ENCODE measurements around the gene MUC5B. TPM values are rescaled to one million over a fixed set of nuclear protein-coding genes. Genes with fewer than 3 reads are reported as not detected.
A peak's percentile ranks its signal among the peaks of the same experiment; 100 is the strongest.

The MUC5B gene
- total RNA-seq, 1 donor from 2014 or later: not detected

DNA sequence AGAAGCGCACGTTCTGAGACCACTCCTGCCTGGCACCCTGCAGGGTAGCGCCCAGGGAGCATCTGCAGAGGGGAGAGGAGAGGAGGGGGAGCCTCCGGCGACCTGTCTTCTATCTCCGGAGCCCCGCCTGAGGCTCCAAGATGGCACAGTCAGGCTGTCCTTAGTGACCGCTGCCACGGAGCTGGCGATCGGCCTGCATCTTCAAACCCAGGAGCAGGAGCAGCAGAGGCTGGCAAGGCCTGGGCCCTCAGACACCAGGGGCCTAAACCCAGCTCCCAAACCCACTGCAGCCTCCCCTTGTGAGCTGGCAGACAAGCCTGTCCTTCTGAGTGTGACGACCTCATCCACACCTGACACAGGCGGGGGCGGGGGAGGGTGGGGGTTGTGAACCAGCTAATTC, 51.6 kb downstream of the MUC5B start:
- H3K27me3 ChIP-seq (ENCODE audit: low read depth): no peaks in the 10 kb centered on the region
- no peak overlapping the region for H3K27ac ChIP-seq (replicated peaks)
- H3K36me3 ChIP-seq: peaks cover 37% of the 10 kb centered on the region
- peaks cover under 1% of the 10 kb centered on the region for H3K9me3 ChIP-seq (replicated peaks)
- no peak for DNase-seq
- peaks cover 21% of the 10 kb centered on the region for H3K4me1 ChIP-seq
- H3K4me3 ChIP-seq: no peak overlapping the region
- intact Hi-C loops (cut with micrococcal nuclease): no loop called here
- TF ChIP-seq, protein P1, sequence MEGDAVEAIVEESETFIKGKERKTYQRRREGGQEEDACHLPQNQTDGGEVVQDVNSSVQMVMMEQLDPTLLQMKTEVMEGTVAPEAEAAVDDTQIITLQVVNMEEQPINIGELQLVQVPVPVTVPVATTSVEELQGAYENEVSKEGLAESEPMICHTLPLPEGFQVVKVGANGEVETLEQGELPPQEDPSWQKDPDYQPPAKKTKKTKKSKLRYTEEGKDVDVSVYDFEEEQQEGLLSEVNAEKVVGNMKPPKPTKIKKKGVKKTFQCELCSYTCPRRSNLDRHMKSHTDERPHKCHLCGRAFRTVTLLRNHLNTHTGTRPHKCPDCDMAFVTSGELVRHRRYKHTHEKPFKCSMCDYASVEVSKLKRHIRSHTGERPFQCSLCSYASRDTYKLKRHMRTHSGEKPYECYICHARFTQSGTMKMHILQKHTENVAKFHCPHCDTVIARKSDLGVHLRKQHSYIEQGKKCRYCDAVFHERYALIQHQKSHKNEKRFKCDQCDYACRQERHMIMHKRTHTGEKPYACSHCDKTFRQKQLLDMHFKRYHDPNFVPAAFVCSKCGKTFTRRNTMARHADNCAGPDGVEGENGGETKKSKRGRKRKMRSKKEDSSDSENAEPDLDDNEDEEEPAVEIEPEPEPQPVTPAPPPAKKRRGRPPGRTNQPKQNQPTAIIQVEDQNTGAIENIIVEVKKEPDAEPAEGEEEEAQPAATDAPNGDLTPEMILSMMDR (IDR thresholded peaks at IDR 0.05; ENCODE audit: borderline replicate concordance): no peak

GRCh38 chr11:1275021-1275420, 52.2 kb downstream of the MUC5B start:
- no peak overlapping the region for H3K4me3 ChIP-seq
- no peaks in the 10 kb centered on the region for H3K9me3 ChIP-seq (replicated peaks)
- intact Hi-C loops (cut with micrococcal nuclease): no loop called here
- TF ChIP-seq, protein P1 (IDR thresholded peaks at IDR 0.05; ENCODE audit: borderline replicate concordance): no peak
- no peak overlapping the region for H3K27ac ChIP-seq (replicated peaks)
- no peaks in the 10 kb centered on the region for H3K27me3 ChIP-seq (ENCODE audit: low read depth)
- peaks cover 43% of the 10 kb centered on the region for H3K36me3 ChIP-seq
- no peak for DNase-seq
- H3K4me1 ChIP-seq: peaks cover 21% of the 10 kb centered on the region

- intact Hi-C loops (cut with micrococcal nuclease): no loop called here
- TF ChIP-seq, protein P1 (IDR thresholded peaks at IDR 0.05; ENCODE audit: borderline replicate concordance): no peak
- Histone ChIP-seq H3K4me1 (peaks cover 21% of the 10 kb centered on the region), H3K9me3 (replicated peaks) (no peaks in the 10 kb centered on the region), H3K4me3 (no peak overlapping the region), H3K27ac (replicated peaks) (peak overlapping the region; percentile 67), H3K36me3 (peaks cover 55% of the 10 kb centered on the region), H3K27me3 (ENCODE audit: low read depth) (no peaks in the 10 kb centered on the region)
- peak; percentile 48 for DNase-seq
These were observed 53.4 kb downstream of the MUC5B start for GRCh38 chr11:1276041-1276790.

- Histone ChIP-seq H3K27ac (replicated peaks) (peak overlapping the region; percentile 67), H3K27me3 (ENCODE audit: low read depth) (no peaks in the 10 kb centered on the region), H3K4me3 (no peak overlapping the region), H3K4me1 (peaks cover 28% of the 10 kb centered on the region), H3K9me3 (replicated peaks) (no peaks in the 10 kb centered on the region), H3K36me3 (peaks cover 62% of the 10 kb centered on the region)
- TF ChIP-seq, protein P1 (IDR thresholded peaks at IDR 0.05; ENCODE audit: borderline replicate concordance): no peak
- no peak for DNase-seq
- intact Hi-C loops (cut with micrococcal nuclease): no loop called here
These were observed 54.2 kb downstream of the MUC5B start for GRCh38 chr11:1276866-1277615.

DNA sequence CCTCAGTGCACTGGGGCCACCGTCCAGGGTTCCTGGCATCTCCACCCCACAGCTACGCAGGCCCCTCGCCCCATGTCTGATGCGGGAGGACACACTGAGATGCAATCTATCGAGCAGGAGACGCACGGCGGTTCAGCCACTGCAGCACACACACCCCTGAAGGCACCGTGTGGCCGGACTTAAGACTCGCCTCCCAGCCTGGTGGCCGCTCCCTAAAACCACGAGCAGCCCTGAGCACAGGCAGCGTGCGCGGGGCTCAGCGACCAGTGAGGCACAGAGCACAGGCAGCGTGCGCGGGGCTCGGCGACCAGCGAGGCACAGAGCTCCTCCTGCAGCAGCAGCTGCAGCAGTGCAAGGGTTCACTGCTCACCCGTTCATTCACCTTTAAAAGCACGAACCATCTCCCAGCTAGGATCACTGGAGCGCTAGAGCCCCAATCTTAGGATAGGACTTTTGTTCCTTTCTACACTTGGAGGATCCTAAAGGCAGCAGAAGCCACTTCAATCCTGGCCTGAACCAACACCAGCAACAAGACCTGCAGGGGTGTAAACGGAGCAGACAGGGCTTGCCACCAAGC, 55.2 kb downstream of the MUC5B start:
- DNase-seq: no peak
- Histone ChIP-seq H3K4me1 (peaks cover 32% of the 10 kb centered on the region), H3K27me3 (ENCODE audit: low read depth) (no peaks in the 10 kb centered on the region), H3K36me3 (peaks cover 65% of the 10 kb centered on the region), H3K9me3 (replicated peaks) (no peaks in the 10 kb centered on the region), H3K4me3 (no peak overlapping the region), H3K27ac (replicated peaks) (no peak overlapping the region)
- intact Hi-C loops (cut with micrococcal nuclease): no loop called here
- TF ChIP-seq, protein P1 (IDR thresholded peaks at IDR 0.05; ENCODE audit: borderline replicate concordance): no peak
